ENCODE results near the gene MAGED1. TPM values are rescaled to one million over a fixed set of nuclear protein-coding genes. Genes with fewer than 3 reads are reported as not detected.

MAGED1 gene
- total and polyA plus RNA-seq, 9 donors: 27.1 to 310 (median 111) TPM

- 91 to 94% (median 93%) methylated on average over 2 of the region's 2 CpGs for WGBS, 3 donors
- no peak overlapping the region for H3K4me3 ChIP-seq
- no peaks in the 10 kb centered on the region for H3K36me3 ChIP-seq
- intact Hi-C loops (cut with DNase I): no loop called here
- H3K4me1 ChIP-seq (ENCODE audit: insufficient read depth): no peaks in the 10 kb centered on the region
- no peak for DNase-seq
- TF ChIP-seq POLR2A (IDR thresholded peaks at IDR 0.05) (no peak), EP300 (IDR thresholded peaks at IDR 0.05) (no peak)
- TF ChIP-seq, protein P1, sequence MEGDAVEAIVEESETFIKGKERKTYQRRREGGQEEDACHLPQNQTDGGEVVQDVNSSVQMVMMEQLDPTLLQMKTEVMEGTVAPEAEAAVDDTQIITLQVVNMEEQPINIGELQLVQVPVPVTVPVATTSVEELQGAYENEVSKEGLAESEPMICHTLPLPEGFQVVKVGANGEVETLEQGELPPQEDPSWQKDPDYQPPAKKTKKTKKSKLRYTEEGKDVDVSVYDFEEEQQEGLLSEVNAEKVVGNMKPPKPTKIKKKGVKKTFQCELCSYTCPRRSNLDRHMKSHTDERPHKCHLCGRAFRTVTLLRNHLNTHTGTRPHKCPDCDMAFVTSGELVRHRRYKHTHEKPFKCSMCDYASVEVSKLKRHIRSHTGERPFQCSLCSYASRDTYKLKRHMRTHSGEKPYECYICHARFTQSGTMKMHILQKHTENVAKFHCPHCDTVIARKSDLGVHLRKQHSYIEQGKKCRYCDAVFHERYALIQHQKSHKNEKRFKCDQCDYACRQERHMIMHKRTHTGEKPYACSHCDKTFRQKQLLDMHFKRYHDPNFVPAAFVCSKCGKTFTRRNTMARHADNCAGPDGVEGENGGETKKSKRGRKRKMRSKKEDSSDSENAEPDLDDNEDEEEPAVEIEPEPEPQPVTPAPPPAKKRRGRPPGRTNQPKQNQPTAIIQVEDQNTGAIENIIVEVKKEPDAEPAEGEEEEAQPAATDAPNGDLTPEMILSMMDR (IDR thresholded peaks at IDR 0.05): no peak
- H3K9me3 ChIP-seq: no peaks in the 10 kb centered on the region
- no peaks in the 10 kb centered on the region for H3K27me3 ChIP-seq
- no peak overlapping the region for H3K27ac ChIP-seq
Observed at GRCh38 chrX:51870354-51870753, 23.1 kb upstream of the MAGED1 start.

DNA sequence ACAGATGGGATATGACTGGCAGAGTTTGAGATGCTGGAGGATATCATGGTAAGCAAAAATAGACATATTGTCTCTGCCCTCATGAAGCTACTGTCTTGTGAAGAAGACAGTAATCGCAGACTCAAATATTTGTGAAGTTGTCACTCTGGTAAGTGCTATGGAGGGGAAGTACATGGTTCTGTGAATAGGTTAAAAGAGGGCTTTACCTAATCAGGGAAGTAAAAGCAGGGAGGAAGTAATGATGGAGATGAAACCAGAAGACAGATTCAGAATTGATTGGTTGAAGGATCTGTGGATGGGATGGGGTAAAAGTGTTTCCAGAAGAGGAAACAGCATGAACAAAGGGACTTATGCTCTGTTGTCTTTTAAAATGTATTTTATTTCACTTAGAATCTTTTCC, 19.3 kb upstream of the MAGED1 start:
- Histone ChIP-seq H3K36me3 (no peaks in the 10 kb centered on the region), H3K4me1 (ENCODE audit: insufficient read depth) (no peaks in the 10 kb centered on the region), H3K9me3 (no peaks in the 10 kb centered on the region), H3K4me3 (no peak overlapping the region), H3K27ac (no peak overlapping the region), H3K27me3 (no peaks in the 10 kb centered on the region)
- DNase-seq: no peak
- TF ChIP-seq POLR2A (IDR thresholded peaks at IDR 0.05): no peak
- TF ChIP-seq EP300 (IDR thresholded peaks at IDR 0.05): no peak
- TF ChIP-seq, protein P1 (IDR thresholded peaks at IDR 0.05): no peak
- intact Hi-C loops (cut with DNase I): no loop called here
- WGBS, 3 donors: 88 to 89% (median 89%) methylated on average over 1 of the region's 1 CpG

- Histone ChIP-seq H3K27me3 (no peaks in the 10 kb centered on the region), H3K4me3 (no peak overlapping the region), H3K36me3 (no peaks in the 10 kb centered on the region), H3K27ac (no peak overlapping the region), H3K9me3 (no peaks in the 10 kb centered on the region), H3K4me1 (ENCODE audit: insufficient read depth) (no peaks in the 10 kb centered on the region)
- TF ChIP-seq EP300 (IDR thresholded peaks at IDR 0.05) (no peak), POLR2A (IDR thresholded peaks at IDR 0.05) (no peak)
- TF ChIP-seq, protein P1 (IDR thresholded peaks at IDR 0.05): no peak
- 31 to 35% (median 32%) methylated on average over 1 of the region's 1 CpG for WGBS, 3 donors
- intact Hi-C loops (cut with DNase I): no loop called here
- DNase-seq: no peak
Observed at GRCh38 chrX:51876441-51876840, 17.0 kb upstream of the MAGED1 start.

GRCh38 chrX:51878056-51878455, 15.4 kb upstream of the MAGED1 start:
- no peaks in the 10 kb centered on the region for H3K4me1 ChIP-seq (ENCODE audit: insufficient read depth)
- DNase-seq: no peak
- no peaks in the 10 kb centered on the region for H3K27me3 ChIP-seq
- H3K9me3 ChIP-seq: no peaks in the 10 kb centered on the region
- H3K36me3 ChIP-seq: no peaks in the 10 kb centered on the region
- H3K27ac ChIP-seq: no peak overlapping the region
- no peak overlapping the region for H3K4me3 ChIP-seq
- TF ChIP-seq EP300 (IDR thresholded peaks at IDR 0.05) (no peak), POLR2A (IDR thresholded peaks at IDR 0.05) (no peak)
- TF ChIP-seq, protein P1 (IDR thresholded peaks at IDR 0.05): no peak
- 91 to 95% (median 94%) methylated on average over 1 of the region's 1 CpG for WGBS, 3 donors
- intact Hi-C loops (cut with DNase I): no loop called here

DNA sequence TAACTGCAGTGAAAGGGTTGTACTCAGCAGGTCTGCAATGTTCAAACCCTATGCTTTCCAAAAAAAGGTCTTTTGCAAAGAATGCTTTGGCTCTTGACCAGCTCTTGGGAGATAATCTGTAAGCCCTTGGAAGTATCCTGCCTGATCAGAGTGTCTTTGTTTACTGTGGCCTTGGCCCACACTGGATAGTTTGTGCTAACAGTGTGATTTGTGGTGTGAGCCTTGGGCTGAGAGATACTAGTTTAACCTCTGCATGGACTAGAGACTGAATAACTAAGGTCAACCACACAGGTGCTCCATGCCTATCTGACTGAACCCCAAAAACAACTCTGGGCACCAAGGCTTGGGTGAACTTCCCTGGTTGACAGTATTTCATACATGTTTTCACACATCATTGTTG, 3.6 kb upstream of the MAGED1 start:
- no peak for DNase-seq
- intact Hi-C loops (cut with DNase I): no loop called here
- H3K27me3 ChIP-seq: no peaks in the 10 kb centered on the region
- no peaks in the 10 kb centered on the region for H3K36me3 ChIP-seq
- H3K9me3 ChIP-seq: no peaks in the 10 kb centered on the region
- H3K27ac ChIP-seq: no peak overlapping the region
- H3K4me1 ChIP-seq (ENCODE audit: insufficient read depth): peaks cover 4% of the 10 kb centered on the region
- no peak overlapping the region for H3K4me3 ChIP-seq
- TF ChIP-seq, protein P1 (IDR thresholded peaks at IDR 0.05): no peak
- TF ChIP-seq POLR2A (IDR thresholded peaks at IDR 0.05): no peak
- TF ChIP-seq EP300 (IDR thresholded peaks at IDR 0.05): no peak

All from ovary (tissue), 9 donors.